ENCODE data around the gene ZNF831. TPM values are rescaled to one million over a fixed set of nuclear protein-coding genes. Genes with fewer than 3 reads are reported as not detected.

ZNF831 gene
- total RNA-seq, 1 experiment from 2014 or later: not detected

GRCh38 chr20:59247731-59248684 lies 84.4 kb downstream of the ZNF831 start:
- no peak for DNase-seq (ENCODE audit: low spot score)

GRCh38 chr20:59250293-59250692 lies 86.7 kb downstream of the ZNF831 start:
- no peak for DNase-seq (ENCODE audit: low spot score)

DNA sequence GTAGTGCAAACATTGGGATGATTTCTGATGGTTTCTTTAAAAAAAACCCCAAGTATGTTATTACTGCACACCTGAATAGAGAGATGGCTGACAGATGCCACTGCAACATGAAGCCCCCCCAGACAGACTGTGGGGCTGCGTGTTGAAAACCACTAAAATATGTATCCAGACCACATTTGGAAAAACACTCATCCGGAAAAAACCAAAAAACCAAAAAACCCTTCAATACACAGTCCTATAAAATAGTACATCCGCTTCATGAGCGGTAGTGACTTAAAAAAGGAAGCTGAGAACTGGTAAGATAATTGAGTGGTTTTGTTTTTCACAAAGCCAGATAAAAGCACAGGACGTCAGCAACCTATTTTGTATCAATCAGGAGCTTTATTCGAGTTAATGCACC lies 89.7 kb downstream of the ZNF831 start:
- no peak for DNase-seq (ENCODE audit: low spot score)

- DNase-seq (ENCODE audit: low spot score): peak; percentile 20
Observed at GRCh38 chr20:59253779-59254319, 90.2 kb downstream of the ZNF831 start.

GRCh38 chr20:59255256-59255655 lies 91.6 kb downstream of the ZNF831 start:
- no peak for DNase-seq (ENCODE audit: low spot score)

DNA sequence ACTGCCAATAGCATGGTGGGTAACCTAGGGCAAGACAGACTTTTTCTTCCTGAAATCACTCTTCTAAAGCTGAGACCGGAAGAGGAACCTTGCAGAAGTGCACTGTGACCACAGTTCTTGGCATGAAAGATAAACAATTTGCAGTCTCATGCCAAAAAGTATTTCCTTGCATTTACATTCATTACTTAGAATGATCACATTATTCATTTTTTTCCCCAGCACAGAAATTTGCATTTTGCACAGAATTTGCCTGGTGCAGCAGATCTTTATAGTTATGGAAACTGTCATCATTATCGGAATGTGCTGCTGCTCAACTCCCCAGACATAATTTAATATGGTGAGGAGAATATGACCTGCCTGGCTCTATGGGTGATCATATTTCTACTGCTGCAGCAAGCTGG lies 94.6 kb downstream of the ZNF831 start:
- DNase-seq (ENCODE audit: low spot score): no peak

DNA sequence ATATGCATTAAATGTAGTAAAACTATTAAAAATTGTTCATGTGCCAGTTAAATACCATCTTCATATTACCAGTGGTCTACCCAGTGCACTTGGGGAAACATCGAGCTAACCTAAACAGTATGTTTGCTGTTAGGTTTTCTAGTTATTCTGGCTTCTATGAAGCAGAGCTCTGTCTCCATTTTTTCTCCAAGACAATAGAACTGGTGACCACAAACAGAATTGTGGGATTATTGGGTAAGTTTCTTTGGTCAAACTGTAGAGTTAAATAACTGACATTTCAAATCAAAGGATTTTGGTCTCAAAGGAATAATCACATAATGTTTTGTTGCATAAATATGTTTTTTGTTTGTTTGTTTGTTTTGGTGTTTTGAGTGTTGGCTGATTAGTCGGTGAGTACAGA lies 96.3 kb downstream of the ZNF831 start:
- no peak for DNase-seq (ENCODE audit: low spot score)

DNA sequence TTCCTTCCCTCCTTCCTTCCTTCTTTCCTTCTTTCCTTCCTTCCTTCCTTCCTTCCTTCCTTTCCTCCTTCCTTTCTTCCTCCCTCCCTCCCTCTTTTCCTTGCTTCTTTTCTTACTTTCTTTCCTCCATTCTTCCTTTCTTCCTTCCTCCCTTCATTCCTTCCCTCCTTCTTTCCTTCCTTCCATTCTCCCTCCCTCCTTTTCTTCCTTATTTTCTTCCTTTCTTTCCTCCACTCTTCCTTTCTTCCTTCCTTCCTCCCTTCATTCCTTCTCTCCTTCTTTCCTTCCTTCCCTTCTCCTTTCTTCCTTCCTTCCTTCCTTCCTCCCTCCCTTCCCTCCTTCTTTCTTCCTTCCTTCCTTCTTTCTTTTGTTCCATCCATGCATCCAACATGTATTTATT lies 101.7 kb downstream of the ZNF831 start:
- no peak for DNase-seq (ENCODE audit: low spot score)

- DNase-seq (ENCODE audit: low spot score): no peak
Observed at GRCh38 chr20:59268870-59269269, 105.2 kb downstream of the ZNF831 start.

DNA sequence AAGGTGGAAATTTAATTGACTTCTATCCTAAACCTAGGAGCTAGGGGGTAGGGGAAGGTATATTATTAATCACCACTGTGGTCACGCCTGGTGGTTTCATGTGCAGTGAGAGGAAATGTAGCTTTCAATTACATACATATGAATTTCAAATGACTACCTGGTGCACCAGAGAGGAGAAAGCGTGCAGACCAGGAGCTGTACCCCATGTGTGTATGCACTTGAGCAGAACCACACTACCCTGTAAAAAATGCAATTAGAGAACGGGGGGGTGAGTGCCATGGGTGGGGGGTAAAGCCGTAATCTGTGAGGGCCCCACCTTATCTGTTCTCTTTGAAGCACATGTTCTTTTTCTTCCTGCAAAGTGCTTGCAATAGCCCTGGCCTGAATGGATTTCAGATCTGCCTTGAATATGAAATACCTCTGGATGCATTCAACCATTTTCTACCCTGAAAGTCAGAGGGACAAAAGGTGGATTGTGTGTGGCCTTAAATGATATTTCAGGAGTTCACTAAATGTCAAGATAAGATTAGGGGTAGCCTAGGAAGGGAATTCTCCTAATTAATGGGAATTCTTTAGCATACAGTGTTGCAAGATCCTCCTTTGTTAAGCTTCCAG lies 105.9 kb downstream of the ZNF831 start:
- no peak for DNase-seq (ENCODE audit: low spot score)

GRCh38 chr20:59270380-59270779 lies 106.8 kb downstream of the ZNF831 start:
- DNase-seq (ENCODE audit: low spot score): no peak

DNA sequence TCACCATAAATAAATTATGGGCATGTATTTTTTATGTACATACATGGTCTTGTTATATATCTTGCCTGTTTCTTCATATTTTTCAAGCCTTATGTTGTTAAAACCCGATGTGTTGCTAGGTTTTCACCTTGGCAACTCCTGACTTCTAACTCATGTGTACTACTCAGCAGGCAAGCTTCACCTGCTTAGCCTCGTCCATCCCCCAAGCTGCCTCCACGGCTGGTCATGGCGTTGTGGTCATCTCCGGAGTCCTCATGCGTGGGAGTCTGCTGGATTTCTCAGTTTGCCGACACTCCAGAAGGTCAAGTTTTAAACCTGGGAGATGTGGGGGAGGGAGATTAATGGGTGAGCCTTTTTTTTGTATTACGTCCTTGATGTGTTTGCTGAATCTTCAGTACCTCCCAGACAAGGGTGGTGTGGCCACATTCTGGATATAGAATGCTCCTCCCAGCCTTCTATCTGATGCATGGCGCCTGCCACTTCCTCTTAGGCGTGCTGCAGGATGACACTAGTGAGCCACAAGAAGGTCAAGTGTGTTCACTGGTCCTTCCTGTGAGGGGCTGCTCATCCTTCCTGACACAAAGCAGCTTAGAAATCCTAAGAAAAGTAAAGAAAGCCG lies 110.2 kb downstream of the ZNF831 start:
- DNase-seq (ENCODE audit: low spot score): no peak

GRCh38 chr20:59276938-59277337 lies 113.3 kb downstream of the ZNF831 start:
- DNase-seq (ENCODE audit: low spot score): no peak

DNA sequence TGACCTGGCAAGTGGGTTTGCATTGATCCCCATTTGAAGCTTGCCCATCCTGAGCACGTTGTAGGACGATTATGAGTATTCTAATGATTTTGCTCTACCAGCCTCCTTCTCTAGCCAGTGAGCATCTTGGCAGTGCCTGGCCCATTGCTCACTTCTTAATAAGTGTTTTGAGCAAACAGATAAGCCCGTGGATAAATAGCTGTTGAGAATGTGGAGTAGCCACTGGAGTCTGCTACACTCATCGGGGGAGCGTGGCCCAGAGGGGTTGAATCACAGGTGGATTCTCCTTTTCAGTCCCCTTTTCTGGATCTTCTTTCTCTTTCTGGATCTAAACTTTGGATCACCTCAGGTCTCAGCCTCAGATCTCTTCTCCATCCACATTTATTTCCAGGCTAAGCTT lies 120.8 kb downstream of the ZNF831 start:
- no peak for DNase-seq (ENCODE audit: low spot score)

DNA sequence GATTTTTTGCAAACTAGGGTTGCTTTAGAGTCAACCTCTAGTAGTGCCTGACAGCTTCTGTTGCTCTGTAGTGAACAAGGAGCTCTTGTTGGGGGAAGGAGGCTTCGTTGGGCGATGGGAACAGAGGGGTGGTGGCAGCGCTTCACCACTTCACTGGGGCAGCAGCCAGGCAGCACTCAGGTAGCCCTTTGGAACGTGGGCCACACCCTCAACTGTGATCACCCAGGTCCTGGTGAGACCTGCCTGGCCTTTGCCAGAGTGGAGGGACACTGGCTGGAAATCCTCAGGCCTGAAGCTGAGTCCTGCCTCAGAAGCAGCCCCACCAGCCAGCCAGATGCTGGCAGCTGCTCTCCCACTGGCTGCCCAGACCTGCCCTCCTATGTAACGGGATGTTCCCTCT lies 126.4 kb downstream of the ZNF831 start:
- no peak for DNase-seq (ENCODE audit: low spot score)

- peak; percentile 41 for DNase-seq (ENCODE audit: low spot score)
Observed at GRCh38 chr20:59291740-59292383, 128.2 kb downstream of the ZNF831 start.

GRCh38 chr20:59295531-59295930 lies 131.9 kb downstream of the ZNF831 start:
- DNase-seq (ENCODE audit: low spot score): no peak

GRCh38 chr20:59297686-59298085 lies 134.1 kb downstream of the ZNF831 start:
- DNase-seq (ENCODE audit: low spot score): no peak

DNA sequence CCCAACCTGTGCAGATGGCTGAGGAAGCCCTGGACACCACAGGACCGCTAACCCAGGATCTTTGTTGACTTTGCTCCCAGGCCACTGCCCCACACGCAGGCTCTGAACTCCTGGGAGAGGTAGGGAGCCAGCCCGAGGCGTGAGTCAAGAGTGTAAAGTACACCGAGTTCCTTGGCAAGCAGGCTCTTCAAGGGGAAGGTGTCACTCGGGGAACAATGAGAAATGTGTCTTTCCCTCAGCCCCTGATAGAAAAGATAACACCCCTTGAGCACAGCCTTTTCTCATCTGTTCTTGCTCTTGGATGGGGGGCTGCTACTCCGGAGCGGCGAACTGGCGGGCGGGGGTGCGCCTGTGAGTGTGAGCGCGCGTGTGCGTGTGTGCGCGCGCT lies 136.3 kb downstream of the ZNF831 start:
- DNase-seq (ENCODE audit: low spot score): no peak

DNA sequence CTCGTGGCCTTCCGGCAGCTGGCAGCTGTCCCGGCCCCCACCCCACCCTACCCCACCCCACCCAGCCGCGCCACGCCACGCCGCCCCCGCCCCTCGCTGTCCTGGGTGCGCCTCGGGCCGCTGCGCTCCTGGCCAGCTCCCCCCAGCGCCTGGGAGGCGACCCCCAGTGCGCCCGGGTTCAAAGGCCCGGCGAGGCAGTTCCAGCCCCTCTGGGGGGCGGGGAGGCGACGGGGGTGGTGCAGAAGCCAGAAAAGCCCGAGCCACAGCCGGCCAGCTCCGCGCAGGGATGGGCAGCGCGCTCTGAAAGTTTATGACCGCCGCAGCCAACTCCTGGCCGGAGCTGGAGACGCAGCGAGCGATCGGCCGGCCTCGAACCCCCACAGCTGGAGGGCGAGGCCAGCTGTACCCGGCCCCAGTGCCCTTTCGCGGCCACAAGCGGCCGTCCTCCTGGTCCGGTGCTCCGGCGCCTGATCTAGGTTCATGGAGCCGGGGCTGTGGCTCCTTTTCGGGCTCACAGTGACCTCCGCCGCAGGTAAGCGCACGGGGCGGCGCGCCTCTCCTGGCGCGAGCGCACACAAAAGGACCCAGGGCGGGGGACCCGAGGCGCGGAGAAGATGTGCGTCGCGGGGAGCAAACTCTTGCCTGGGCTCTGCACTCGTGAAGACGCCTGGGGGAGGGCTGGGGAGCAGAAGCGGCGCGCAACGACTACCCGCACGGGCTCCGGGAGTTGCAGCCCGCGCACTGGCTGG lies 136.9 kb downstream of the ZNF831 start, which contains the start of gene EDN3:
Gene EDN3, plus strand, starts transcription at position 279 of the 749 bp plus-strand sequence. Its CDS starts 202 bp downstream, at position 481.
- DNase-seq (ENCODE audit: low spot score): no peak

All from HT-29 (cell line).